ES-I3 (cell line): ENCODE data around the gene PPP6R3.
"Not testable (repeated sequence)": the region's sequence is repeated elsewhere in the genome, so short reads cannot be mapped to it uniquely, and the experiment has no call there.

Source experiments
- H3K36me3 ChIP-seq: 2 replicates; pipeline ENCODE4 v1.6.1; 2013; ENCODE audit warnings: mild to moderate bottlenecking, low read length, control low read depth, moderate library complexity; ENCODE audit not compliant: insufficient read depth
- H3K4me1 ChIP-seq: 2 replicates; pipeline ENCODE4 v1.6.1; 2013; ENCODE audit warnings: mild to moderate bottlenecking, control low read depth, low read length; ENCODE audit not compliant: insufficient read depth
- H3K9ac ChIP-seq: 2 replicates; pipeline ENCODE4 v1.6.1; 2013; ENCODE audit warnings: low read depth, mild to moderate bottlenecking, low read length, moderate library complexity
- H3K9me3 ChIP-seq: 2 replicates; pipeline ENCODE4 v1.6.1; 2013; ENCODE audit warnings: mild to moderate bottlenecking, low read length, moderate library complexity; ENCODE audit not compliant: control insufficient read depth, insufficient read depth

Gene PPP6R3

DNA sequence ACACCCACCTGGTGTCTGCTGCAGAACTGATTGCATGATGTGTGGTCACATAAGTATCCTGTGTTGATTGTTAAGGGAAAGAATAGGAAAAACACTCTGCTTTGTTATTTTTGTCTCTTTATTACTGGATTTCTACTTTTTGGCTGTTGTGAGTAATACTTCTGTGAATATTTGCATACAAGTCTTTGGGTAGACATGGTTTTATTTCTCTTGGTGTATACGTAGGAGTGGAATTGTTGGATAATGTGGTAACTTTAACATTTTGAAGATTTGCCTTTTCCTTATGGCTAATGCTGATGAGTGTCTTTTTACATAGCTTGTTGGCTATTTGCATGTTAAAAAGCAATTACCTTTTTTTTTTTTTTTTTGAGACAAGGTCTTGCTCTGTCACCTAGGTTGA lies 13.1 kb downstream of the PPP6R3 start:
- Histone ChIP-seq H3K4me1 (peaks cover 12% of the 10 kb centered on the region), H3K36me3 (no peaks in the 10 kb centered on the region), H3K9ac (no peak overlapping the region), H3K9me3 (peaks cover 20% of the 10 kb centered on the region; the same call in 1 of the 2 replicates)

DNA sequence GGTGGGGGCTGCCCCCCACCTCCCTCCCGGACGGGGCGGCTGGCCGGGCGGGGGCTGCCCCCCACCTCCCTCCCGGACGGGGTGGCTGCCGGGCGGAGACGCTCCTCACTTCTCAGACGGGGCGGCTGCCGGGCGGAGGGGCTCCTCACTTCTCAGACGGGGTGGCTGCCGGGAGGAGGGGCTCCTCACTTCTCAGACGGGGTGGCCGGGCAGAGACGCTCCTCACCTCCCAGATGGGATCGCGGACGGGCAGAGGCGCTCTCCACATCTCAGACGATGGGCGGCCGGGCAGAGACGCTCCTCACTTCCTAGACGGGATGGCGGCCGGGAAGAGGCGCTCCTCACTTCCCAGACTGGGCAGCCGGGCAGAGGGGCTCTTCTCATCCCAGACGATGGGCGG lies 15.1 kb downstream of the PPP6R3 start:
- not testable (repeated sequence) for H3K9ac ChIP-seq, H3K4me1 ChIP-seq, H3K36me3 ChIP-seq
- peaks cover 27% of the 10 kb centered on the region; the same call in 1 of the 2 replicates for H3K9me3 ChIP-seq

DNA sequence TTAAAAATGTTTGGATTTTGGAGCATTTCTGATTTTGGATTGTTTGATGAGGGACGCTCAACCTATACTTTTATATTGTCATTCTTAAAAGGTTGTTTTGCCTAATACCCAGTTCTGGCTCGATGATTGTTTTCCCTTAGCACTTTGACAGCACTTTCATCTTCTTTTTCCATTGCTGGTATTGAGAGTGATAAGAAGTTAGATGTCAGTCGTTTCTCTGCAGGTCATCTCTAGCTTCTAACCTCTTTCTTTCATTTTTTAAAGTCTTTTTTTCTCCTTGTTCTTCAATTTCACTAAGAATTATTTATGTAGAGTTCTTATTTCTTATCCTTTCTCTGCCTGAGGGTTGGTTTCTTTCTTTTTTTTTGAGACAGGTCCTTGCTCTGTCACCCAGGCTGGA lies 18.8 kb downstream of the PPP6R3 start:
- Histone ChIP-seq H3K4me1 (no peaks in the 10 kb centered on the region), H3K9me3 (peaks cover 24% of the 10 kb centered on the region; the same call in 1 of the 2 replicates), H3K36me3 (no peaks in the 10 kb centered on the region; the same call in 1 of the 2 replicates), H3K9ac (no peak overlapping the region)

DNA sequence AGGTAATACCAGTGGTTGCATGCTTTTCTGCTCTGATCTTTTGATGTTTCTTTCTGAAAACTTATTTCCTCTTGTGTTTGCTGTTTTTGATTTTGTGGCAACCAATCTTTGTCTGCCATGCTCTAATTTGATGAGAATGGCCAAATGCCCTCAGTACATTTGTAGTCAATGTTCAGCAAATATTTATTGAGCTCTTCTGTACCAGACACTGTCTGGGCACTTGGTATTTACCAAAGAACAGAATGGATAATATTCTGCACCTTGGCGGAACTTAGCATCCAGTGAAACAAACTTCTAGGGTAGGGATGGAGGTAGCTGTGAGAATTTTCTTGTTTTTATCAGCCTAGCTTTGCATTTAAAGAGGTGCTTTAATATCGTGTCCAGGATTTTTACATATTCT lies 19.6 kb downstream of the PPP6R3 start:
- H3K4me1 ChIP-seq = no peaks in the 10 kb centered on the region
- peaks cover 23% of the 10 kb centered on the region; the same call in 1 of the 2 replicates for H3K9me3 ChIP-seq
- H3K9ac ChIP-seq = no peak overlapping the region; the same call in none of the 2 replicates
- H3K36me3 ChIP-seq = no peaks in the 10 kb centered on the region; the same call in 1 of the 2 replicates

DNA sequence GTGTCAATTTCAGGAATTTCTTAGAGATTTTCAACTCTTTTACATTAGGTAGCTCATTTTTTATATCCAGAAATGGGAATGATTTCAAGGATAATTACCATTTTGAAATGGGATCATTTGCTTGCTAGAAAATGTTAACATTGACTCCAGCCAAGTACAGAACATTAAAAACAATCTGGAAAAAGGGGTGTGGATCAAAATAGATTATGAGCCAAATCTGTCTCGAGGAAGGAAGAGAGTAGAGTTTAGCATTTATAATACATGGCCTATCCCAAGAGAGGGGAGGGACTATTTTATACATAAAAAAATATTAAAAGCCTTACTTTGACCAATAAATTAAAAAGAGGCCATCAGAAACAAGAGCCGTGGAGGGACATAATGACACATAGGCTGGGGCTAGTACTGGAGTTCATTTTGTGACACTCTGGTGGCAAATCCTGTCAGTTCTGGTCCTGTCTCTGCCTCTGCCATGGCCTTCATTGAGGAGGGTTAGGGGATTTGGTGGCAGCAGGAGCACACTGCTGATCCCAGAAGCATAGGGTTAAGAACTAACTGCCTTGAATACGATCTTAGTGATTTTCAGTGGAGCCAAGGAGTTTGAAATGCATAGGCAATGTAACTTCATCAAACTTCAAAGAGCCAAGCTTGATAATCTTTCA lies 20.4 kb downstream of the PPP6R3 start:
- Histone ChIP-seq H3K36me3 (no peaks in the 10 kb centered on the region; the same call in 1 of the 2 replicates), H3K9ac (no peak overlapping the region), H3K4me1 (no peaks in the 10 kb centered on the region), H3K9me3 (peaks cover 23% of the 10 kb centered on the region; the same call in 1 of the 2 replicates)

DNA sequence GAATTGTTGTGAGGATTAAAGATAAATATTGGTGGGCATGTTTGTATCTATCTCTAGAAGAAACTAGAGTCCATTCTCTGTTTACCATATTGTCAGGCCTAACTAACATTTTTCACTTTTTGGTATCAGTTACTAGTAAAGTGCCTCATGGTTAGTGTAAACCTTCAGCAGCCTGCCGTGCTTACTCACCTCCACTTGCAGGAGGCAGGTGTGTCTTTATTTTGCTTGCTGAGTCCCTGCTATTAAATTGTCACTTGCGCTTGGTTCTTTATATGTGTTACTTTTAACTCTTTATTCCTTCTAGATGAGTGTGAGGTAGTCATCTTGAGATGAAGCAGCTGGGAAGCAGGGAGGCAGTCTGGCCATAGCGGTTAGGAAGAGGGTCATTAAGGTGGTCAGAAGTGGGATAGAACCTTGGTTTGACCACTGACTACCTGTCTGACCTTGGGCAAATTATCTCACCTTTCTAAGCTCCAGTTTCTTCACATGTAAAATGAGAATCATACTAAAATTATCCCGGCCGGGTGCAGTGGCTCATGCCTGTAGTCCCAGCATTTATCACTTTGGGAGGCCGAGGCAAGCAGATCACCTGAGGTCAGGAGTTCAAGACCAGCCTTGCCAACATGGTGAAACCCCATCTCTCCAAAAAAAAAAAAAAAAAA lies 21.2 kb downstream of the PPP6R3 start:
- no peaks in the 10 kb centered on the region for H3K4me1 ChIP-seq
- peaks cover 20% of the 10 kb centered on the region; the same call in 1 of the 2 replicates for H3K9me3 ChIP-seq
- H3K9ac ChIP-seq = no peak overlapping the region
- no peaks in the 10 kb centered on the region; the same call in 1 of the 2 replicates for H3K36me3 ChIP-seq

DNA sequence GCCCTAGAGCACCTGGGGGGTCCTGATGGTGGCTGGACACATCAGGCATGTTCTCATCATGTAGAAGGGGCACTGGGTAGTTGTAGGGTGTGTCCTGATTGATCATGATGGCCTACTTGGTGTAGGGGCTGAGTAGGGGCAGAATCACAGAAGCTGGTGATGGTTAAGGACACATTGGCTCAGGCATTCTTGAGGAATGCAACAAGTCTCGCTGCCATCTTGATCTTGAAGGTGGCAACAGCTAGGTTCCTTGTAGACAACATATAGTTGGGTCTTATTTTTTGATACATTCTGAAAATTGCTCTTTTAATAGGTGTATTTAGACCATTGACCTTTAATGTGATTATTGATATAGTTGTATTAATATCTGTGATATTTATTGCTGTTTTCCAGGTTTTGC lies 28.1 kb downstream of the PPP6R3 start:
- Histone ChIP-seq H3K36me3 (no peaks in the 10 kb centered on the region), H3K4me1 (no peaks in the 10 kb centered on the region), H3K9ac (no peak overlapping the region), H3K9me3 (no peaks in the 10 kb centered on the region; the same call in 1 of the 2 replicates)

DNA sequence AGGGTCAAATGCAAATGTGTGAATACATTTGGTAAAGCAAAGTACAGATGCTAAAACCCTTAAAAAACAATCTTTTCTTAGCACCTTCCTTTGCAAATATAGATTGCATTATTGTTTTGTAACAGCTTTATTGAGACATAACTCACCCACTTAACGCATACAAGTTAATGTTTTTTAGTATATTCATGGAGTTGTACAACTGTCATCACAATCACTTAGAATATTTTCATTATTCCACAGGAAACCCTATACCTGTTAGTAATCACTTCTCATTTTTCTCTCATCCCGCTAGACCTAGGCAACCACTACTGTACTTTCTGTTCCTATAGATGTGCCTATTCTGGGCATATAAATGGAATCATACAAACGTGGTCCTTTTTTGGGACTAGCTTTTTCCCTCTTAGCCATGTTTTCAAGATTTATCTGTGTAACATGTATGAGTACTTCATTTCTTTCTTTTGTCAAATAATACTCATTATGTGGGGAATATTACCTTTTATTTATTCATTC lies 34.7 kb downstream of the PPP6R3 start:
- Histone ChIP-seq H3K4me1 (0 out of 2 replicates have a peak, but pooled peaks cover 5% of the 10 kb centered on the region), H3K36me3 (no peaks in the 10 kb centered on the region), H3K9me3 (no peaks in the 10 kb centered on the region), H3K9ac (no peak overlapping the region)

DNA sequence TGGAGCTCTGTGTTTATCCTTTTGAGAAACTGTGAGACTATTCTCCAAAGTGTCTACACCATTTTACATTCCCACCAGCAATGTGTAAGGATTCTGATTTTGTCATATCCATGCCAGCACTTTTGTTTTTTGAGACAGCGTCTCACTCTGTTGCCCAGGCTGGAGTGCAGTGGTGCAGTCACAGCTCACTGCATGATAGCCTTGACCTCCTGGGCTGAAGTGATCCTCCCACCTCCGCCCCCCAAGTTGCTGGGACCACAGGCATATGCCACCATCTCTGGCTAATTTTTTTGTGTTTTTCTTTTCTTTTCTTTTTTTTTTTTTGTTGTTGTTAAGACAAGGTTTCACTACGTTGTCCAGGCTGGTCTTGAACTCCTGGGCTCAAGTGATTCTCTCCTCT lies 35.3 kb downstream of the PPP6R3 start:
- Histone ChIP-seq H3K4me1 (0 out of 2 replicates have a peak, but pooled peaks cover 5% of the 10 kb centered on the region), H3K9me3 (no peaks in the 10 kb centered on the region), H3K36me3 (no peaks in the 10 kb centered on the region), H3K9ac (no peak overlapping the region)

DNA sequence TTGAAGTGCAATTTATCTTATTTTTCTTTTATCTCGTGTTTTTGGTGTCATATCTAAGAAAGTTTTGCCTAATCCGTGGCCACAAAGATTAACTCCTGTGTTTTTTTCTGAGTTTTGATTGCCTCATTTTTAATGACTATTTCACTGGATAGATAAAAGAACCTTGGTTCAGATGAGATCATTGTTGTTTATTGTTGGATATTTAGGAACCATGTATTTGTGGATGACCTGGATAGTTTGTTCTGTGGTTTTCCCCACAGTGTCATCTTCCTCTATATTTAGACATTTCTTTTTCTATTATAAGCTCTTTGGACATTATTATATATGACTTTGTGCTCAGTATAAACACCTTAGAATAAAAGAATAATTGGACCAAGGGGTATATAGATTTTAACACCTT lies 37.2 kb downstream of the PPP6R3 start:
- Histone ChIP-seq H3K36me3 (no peaks in the 10 kb centered on the region), H3K9ac (no peak overlapping the region), H3K4me1 (0 out of 2 replicates have a peak, but pooled peaks cover 5% of the 10 kb centered on the region), H3K9me3 (no peaks in the 10 kb centered on the region)

DNA sequence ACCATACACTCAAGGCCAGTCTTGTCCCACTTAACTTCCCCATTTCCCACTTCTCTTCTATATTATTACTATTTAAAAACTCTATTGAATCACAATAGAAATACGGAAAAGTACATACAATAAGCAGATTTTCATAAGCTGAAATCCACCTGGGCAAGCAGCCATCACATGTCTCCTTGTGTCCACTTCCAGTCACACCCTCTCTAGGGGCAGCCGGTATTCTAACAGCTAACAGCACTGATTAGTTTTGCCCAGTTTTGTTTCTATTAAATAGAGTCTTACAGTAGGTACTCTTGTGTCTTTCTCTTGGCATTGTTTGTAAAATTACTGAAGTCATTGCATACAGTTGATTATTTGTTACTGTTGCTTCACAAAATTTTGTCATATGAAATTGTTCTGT lies 37.8 kb downstream of the PPP6R3 start:
- Histone ChIP-seq H3K36me3 (no peaks in the 10 kb centered on the region), H3K4me1 (0 out of 2 replicates have a peak, but pooled peaks cover 5% of the 10 kb centered on the region), H3K9ac (no peak overlapping the region), H3K9me3 (no peaks in the 10 kb centered on the region)

DNA sequence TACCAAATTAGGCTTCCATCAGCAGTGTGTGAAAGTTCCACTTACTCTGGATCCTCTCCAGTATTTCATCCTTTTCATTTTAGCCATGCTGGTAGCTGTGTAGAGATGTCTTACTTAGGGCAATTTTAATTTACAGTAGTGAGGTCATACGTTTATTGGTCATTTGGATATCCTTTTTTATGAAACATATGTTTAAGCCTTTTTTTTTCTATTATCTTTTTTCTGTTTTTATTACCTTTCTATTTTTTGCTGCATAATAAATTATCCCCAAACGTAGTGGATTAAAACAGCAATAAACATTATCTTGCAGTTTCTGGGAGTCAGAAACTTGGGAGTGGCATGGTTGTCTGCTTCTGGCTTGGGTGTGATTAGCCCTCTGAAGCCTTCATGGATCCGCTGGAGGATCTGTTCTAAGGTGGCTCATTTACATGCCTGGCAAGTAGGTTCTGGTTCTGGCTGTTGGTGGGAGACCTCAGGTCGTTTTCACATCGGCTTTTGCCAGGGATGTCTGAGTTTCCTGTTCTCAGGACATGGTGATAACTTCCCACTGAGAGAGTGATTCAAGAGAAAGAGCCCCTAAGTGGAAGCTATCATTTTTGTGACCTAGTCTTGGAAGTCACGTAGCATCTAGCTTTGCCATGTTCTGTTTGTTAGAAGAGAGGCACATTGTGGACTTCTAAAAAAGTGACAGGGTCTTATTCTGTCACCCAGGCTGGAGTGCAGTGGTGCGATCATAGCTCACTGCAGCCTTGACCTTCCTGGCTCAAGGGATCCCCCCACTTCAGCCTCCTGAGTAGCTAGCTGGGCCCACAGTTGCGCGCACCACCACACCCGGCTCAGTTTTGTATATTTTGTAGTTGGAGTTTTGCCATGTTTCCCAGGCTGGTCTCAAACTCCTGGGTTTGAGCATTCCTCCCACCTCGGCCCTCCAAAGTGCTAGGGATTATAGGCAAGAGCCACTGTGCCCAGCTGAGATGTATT lies 38.6 kb downstream of the PPP6R3 start:
- Histone ChIP-seq H3K9ac (no peak overlapping the region), H3K4me1 (0 out of 2 replicates have a peak, but pooled peaks cover 5% of the 10 kb centered on the region), H3K36me3 (no peaks in the 10 kb centered on the region), H3K9me3 (no peaks in the 10 kb centered on the region)

DNA sequence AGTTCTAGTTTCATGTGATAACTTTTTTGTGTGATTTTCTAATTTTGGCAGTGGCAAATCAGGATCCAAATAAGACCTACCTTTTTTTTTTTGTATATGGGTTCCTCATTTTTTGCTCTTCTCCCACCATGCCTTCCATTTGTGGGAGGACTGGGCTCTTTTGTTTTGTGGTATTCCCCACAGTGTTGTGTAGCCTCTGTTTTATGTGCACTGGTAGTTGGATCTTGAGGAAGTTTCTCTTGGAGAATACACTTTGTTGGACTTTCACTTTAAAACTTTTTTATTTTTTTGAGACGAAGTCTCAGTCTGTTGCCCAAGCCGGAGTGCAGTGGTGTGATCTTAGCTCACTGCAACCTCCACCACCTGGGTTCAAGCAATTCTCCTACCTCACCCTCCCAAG lies 39.7 kb downstream of the PPP6R3 start:
- Histone ChIP-seq H3K9me3 (no peaks in the 10 kb centered on the region), H3K9ac (no peak overlapping the region), H3K36me3 (no peaks in the 10 kb centered on the region), H3K4me1 (0 out of 2 replicates have a peak, but pooled peaks cover 5% of the 10 kb centered on the region)

DNA sequence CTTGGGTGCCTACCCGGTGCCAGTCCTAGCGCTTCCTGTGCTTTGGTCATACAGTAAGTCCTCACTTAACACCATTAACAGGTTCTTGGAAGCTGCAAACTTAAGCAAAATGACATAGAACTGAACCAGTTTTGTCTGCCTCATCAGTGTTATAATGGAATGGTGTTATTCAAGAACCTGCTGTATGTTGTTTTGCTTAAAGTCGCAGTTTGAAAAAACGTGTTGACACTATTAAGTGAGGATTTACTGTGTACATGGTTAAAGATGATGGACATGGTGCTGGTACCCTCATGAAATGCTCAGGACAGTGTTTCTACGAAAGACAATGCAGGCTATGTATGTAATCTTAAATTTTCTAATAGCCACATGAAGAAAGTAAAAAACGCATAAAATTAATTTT lies 41.3 kb downstream of the PPP6R3 start:
- H3K36me3 ChIP-seq = no peaks in the 10 kb centered on the region
- H3K4me1 ChIP-seq = 0 out of 2 replicates have a peak, but pooled peaks cover 5% of the 10 kb centered on the region
- H3K9ac ChIP-seq = no peak overlapping the region
- no peaks in the 10 kb centered on the region for H3K9me3 ChIP-seq
